Measurements from ENCODE around the gene UTP20.

The UTP20 gene

DNA sequence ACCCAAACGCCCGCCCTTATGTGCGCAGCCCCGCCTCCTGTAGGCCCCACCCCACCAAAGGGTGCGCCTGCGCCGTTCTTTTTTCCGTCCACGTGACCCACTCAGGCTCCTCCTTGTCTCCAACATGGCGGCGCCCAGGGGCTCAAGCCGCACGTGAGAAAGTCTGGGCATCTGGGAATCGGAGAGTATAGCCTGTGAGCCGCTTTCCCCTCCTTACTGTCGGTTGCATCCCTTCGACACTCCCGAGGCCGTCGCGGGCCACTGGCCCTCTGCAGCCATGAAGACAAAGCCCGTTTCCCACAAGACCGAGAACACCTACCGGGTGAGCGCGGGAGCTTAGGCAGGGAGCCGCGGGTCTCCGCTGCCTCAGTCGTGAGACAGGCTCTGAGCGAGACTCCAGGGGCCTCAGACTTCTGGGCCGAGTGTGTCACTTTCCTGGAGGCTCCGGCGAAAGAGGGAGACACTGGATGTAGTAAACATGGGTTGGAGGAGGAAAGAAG is at the start of gene UTP20:
TSS of gene UTP20 (plus strand) at position 100 of the 500 bp plus-strand sequence. CDS start at position 278, 178 bp downstream.
- DNase-seq (ENCODE audit: low read depth, low spot score): peak; percentile 77

DNA sequence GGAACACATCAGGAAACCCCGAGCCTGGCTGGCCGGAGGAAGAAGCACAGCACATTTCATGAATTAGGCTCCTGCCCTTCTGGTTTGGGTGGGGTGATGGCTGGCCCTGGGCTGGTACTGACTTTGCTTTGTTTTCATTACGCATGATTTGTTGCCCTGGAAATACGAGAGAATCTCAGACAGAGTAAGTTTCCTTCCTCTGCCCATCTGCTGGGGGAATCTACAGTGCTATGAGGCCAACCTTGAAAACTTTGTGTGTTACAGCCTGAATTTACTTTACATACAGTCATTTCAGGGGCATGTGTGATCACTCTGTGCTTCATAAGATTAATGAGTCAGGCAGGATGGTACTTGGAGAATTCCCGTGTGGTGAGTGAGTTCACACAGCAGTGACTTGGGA is 49.4 kb upstream of the UTP20 start:
- DNase-seq (ENCODE audit: low read depth, low spot score): no peak

DNA sequence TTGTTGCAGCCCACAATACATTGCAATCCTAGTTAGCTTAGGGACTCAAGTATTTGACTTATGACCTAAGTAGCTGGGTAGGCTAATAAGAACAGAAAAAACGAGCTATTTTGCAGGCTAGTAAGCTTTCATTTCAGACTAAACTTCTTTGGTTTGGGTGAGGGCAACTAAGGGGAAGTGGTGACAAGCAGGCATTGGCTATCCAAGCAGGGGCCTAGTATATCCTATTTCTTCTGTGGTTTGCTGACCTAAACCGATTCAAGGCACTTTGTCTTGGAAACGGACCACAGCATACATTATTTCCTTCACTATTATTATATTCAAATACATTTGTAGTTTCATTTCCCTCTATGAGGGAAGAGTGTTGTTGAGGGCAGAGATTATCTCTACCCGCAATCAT is 48.3 kb upstream of the UTP20 start:
- DNase-seq (ENCODE audit: low read depth, low spot score): no peak

GRCh38 chr12:101235686-101236085 is 44.2 kb upstream of the UTP20 start:
- DNase-seq (ENCODE audit: low read depth, low spot score): no peak

DNA sequence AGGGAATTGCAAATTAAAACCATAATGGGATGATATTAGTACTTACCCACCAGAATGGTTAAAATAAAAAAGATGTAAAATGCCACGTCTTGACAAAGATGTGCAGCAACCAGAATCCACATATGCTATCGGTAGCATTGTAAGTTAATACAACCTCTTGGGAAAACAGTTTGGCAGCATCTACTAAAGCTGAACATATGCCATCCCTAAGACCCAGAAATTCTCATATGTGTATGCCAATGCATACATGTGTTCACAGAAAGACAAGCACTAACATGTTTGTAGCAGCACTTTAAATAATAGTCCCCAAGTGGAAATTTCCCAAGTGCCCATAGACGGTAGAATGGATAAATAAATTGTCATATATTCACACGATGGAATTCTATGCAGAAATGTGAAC is 41.6 kb upstream of the UTP20 start:
- no peak for DNase-seq (ENCODE audit: low read depth, low spot score)

DNA sequence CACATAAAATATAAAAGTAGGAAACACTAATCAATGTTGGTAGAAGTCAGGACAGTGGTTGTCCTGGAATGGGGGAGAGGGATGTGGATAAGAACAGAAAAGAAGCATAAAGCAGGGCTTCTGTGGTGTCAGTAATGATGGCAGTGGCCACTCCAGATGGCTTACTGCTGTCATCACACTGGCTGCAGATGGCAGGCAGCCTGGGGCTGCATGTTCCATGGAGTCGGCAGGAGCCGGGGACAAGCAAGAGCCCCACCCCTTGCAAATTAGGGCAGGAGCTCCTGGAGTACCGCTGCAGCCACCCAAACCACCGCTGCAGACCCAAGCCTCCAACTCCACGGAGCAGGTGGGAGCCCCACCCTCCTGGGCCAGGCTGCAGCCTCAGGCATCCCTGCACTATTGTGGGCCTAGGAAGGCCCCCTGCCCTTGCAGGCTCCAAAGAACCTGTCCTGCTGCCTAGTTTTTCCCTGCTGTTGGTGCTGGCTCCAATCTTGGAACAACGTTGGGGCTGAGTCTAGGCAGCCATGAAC is 41.0 kb upstream of the UTP20 start:
- DNase-seq (ENCODE audit: low read depth, low spot score): no peak

- no peak for DNase-seq (ENCODE audit: low read depth, low spot score)
Measured at GRCh38 chr12:101243074-101243473, 36.8 kb upstream of the UTP20 start.

GRCh38 chr12:101243616-101244015 is 36.3 kb upstream of the UTP20 start:
- no peak for DNase-seq (ENCODE audit: low read depth, low spot score)

DNA sequence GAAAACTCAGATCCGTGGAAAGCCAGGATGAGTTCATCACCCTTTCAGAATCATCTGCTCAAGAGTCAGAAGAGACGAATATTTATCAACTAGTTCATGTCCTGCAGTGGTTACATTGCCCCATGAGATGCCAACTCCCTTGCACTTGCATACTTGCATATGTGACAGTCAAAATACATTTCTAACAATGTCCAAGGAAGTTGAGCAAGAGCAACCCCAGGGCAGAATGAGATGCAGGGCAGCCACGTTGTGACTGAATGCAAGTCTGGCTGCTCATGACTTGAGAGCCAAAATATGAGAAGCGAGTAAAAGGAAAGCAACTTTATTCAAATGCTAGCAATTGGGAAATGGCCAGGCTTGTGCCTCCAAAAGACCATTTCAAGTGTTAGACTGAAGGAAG is 23.6 kb upstream of the UTP20 start:
- no peak for DNase-seq (ENCODE audit: low read depth, low spot score)

- no peak for DNase-seq (ENCODE audit: low read depth, low spot score)
Measured at GRCh38 chr12:101257357-101257756, 22.5 kb upstream of the UTP20 start.

DNA sequence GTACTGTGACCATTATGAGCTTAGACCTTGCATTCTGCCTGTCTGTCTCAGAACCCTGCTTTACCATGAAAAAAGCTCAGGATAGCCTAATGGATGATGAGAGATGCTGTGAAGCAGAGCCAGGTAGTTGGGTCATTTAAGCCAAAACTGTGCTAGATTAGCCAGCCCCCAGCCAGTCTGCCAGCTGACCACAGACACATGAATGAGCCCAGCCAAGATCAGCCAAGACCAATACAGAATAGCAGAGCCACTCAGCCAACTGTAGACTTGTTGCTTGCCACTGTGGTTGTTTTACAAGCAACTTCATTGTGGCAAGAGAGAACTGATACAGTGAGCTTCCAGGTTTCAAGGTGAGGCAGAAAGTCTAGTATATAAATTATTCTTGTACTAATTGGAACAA is 12.8 kb upstream of the UTP20 start:
- DNase-seq (ENCODE audit: low read depth, low spot score): no peak

DNA sequence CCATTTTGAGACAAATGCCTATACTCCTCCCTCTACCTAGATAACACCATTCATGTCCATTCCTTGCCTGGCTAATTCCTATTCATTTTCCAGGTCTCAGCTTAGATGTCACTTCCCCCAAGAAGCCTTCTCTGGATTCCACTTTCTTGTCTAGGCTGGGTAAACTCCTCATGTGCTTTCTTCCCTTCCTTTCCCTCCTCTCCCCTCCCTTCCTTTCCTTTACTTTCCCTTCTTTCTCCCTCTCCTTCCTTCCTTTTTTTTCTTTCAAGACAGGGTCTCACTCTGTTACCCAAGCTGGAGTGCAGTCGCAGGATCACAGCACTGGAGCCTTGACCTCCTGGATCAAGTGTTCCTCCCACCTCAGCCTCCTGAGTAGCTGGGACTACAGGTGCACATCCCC is 3.5 kb upstream of the UTP20 start:
- DNase-seq (ENCODE audit: low read depth, low spot score): no peak

DNA sequence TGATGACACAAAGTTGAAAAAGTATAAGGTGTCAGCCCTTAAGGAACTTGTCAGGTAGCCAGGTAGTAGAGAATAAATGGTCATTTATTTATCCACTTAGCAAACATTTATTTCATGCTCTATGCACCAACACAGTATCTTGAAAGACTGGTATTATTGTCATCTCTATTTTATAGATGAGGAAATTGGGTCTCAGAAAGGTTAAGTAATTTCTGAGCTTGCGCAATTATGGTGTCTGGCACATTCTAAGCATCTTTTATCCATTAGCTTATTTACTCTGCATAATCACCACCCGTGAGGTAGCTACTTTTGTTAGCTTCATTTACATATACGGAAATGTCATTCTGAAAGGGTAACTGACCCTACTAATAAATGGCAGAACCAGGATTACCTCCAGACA is 2.5 kb upstream of the UTP20 start:
- DNase-seq (ENCODE audit: low read depth, low spot score): no peak

GRCh38 chr12:101287357-101287756 is 7.5 kb downstream of the UTP20 start:
- DNase-seq (ENCODE audit: low read depth, low spot score): no peak

DNA sequence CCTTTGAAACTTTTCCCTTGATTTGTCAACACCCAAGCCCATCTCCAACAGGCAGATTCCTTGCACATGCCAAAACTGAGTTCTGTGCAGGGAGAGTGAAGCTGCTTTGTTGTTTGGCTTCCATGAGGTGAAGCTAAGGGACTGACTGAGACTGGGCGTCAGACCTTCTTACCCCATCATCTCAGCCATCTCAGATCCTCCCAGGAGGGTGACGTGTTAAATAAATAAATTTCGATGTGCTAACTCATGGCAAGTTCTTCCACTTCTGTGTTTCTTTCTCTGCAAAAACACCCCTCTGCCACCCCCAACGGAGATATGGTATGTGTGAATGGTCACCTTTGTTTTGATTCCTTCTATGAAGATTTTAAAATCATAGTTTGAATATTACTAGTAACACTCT is 17.8 kb downstream of the UTP20 start:
- DNase-seq (ENCODE audit: low read depth, low spot score): peak; percentile 15

GRCh38 chr12:101298426-101298825 is 18.5 kb downstream of the UTP20 start:
- DNase-seq (ENCODE audit: low read depth, low spot score): no peak

- no peak for DNase-seq (ENCODE audit: low read depth, low spot score)
Measured at GRCh38 chr12:101299346-101299745, 19.4 kb downstream of the UTP20 start.

DNA sequence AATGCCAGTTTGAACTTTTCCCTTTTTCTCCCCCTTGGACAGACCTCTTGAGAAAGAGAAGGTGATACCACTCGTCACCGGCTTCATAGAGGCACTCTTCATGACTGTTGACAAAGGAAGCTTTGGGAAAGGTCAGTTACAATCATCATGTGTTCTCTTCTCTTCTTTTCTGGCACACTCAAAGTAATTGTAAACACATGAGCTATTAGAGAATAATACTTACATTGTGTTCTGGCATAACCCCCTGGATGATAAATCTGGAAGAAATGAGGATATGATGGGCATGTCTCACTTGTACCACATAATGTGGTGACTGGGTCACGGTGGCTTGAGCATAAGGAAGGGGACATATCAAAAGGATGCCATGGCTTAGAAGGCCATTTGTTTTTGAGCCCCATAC is 20.0 kb downstream of the UTP20 start:
- DNase-seq (ENCODE audit: low read depth, low spot score): no peak

DNA sequence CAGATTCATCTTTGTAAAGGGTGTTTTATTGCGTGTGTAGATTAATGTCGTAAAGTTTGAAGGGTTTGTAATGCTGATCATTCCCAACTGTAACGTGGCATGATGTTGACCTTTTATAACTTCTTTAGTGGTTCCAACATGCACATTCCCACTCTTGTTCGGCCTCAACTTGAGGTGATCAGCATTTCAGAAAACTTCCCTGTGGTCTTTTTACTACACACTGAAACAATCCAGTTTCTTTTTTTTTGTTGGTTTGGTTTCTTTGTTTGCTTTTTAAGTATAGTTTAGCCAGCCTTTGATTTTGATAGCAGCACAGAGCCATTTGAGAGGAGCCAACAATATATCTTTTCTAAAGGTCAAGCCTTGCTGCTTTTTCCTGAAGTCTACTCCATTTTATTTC is 22.8 kb downstream of the UTP20 start:
- DNase-seq (ENCODE audit: low read depth, low spot score): no peak

GRCh38 chr12:101305226-101305779 is 25.4 kb downstream of the UTP20 start:
- DNase-seq (ENCODE audit: low read depth, low spot score): no peak

GRCh38 chr12:101305794-101306193 is 25.9 kb downstream of the UTP20 start:
- DNase-seq (ENCODE audit: low read depth, low spot score): no peak

DNA sequence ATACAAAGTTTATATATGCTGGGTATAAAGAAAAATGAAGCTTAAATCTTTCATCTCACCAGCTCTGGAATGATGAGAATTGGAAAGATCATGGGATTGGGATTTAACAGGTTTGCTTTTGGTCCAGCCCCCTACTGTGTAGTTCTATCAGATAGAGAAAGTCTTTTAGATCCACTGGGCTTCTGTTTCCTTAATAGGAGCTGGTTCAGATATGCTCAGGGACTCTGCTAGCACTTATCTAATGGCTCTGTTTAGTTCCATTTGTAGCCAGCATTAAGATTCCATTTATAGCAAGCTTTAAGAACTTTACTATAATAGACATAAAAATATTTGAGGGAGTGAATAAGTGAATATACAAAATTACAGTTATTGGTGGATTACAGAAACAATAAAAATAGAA is 42.6 kb downstream of the UTP20 start:
- no peak for DNase-seq (ENCODE audit: low read depth, low spot score)

GRCh38 chr12:101323255-101323654 is 43.4 kb downstream of the UTP20 start:
- DNase-seq (ENCODE audit: low read depth, low spot score): no peak

- no peak for DNase-seq (ENCODE audit: low read depth, low spot score)
Measured at GRCh38 chr12:101325590-101325989, 45.7 kb downstream of the UTP20 start.
